ENCODE data around the gene CNTNAP2.

DNA sequence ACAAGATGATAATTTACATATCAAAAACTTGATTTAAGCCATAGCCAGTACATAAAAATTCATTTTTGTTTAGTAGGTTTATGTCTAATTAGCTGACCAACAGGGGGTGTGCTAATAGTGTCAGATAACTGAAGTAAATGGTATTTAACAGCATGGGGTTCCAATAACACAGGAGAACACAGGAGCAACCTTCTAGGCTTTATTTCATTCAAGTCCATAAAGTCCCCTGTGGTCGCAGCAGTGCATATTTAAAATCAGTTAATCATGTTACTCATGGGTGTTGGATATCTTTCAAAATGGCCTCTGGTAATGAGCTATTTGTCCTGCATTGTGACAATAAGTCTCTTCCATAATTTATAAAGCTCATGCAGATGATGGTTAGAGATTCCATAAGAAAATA lies 238.6 kb downstream of the CNTNAP2 start:
- TF ChIP-seq POLR2A (IDR thresholded peaks at IDR 0.05; ENCODE audit: low read depth, low read length) (no peak), POLR2AphosphoS5 (IDR thresholded peaks at IDR 0.05; ENCODE audit: low read depth, low read length) (no peak), TAF1 (IDR thresholded peaks at IDR 0.05; ENCODE audit: low read depth, low read length) (no peak), SPI1 (IDR thresholded peaks at IDR 0.05; ENCODE audit: low read depth, low read length) (no peak)
